Prostate gland (tissue), 2 donors: Measurements from ENCODE around the gene ABHD16A.

ENCODE experiments used
- CTCF ChIP-seq, 4 experiments: fragments of 200-600 bp in 2 of 4; fragments of 450-650 bp in 2 of 4; sonication (generic) in 2 of 4; IDR thresholded peaks; 1 replicate in 3 of 4; 2 replicates in 1 of 4; pipeline ENCODE4 v1.5.1; 2016 to 2019; ENCODE audit warnings: antibody characterized with exemption in 4 of 4, mild to moderate bottlenecking in 2 of 4, moderate library complexity in 2 of 4
- POLR2A ChIP-seq: fragments of 450-650 bp; IDR thresholded peaks from one replicate; pipeline ENCODE4 v1.6.1; 2016; ENCODE audit warnings: antibody characterized with exemption, mild to moderate bottlenecking
- POLR2AphosphoS5 ChIP-seq: sonication (generic); formaldehyde crosslinking; IDR thresholded peaks from one replicate; pipeline ENCODE4 v1.6.1; 2017; ENCODE audit warnings: antibody characterized with exemption

- TF ChIP-seq POLR2A (no peak), CTCF (IDR thresholded peaks at IDR 0.05) (no peak), POLR2AphosphoS5 (no peak)
Measured at GRCh38 chr6:31658158-31658688, 44.9 kb downstream of the ABHD16A start.
